GM12891 (cell line): Measurements from ENCODE around the gene CNTNAP4.

ENCODE experiments used
- DNase-seq: peaks from one replicate; pipeline ENCODE4 v3.0.0; 2011; ENCODE audit warnings: low spot score; ENCODE audit not compliant: insufficient read length
- FAIRE-seq: peaks from 2 replicates; lab custom pipeline; 2011; peaks lifted over from hg19 to GRCh38; lab: Jason Lieb, UNC
- PAX5 ChIP-seq: IDR thresholded peaks from 2 replicates; pipeline ENCODE4 v1.6.1; 2011; ENCODE audit warnings: low read length, moderate library complexity, mild to moderate bottlenecking; ENCODE audit not compliant: insufficient read depth, severe bottlenecking
- POLR2A ChIP-seq: IDR thresholded peaks from 2 replicates; pipeline ENCODE4 v1.6.1; 2011; ENCODE audit warnings: low read depth, low read length, control low read depth
- POLR2AphosphoS5 ChIP-seq: IDR thresholded peaks from 2 replicates; pipeline ENCODE4 v1.6.1; 2011; ENCODE audit warnings: low read depth, low read length, control low read depth
- POU2F2 ChIP-seq: IDR thresholded peaks from 2 replicates; pipeline ENCODE4 v1.6.1; 2011; ENCODE audit warnings: low read depth, mild to moderate bottlenecking, control low read depth, low read length, moderate library complexity
- SPI1 ChIP-seq: IDR thresholded peaks from 2 replicates; pipeline ENCODE4 v1.6.1; 2011; ENCODE audit warnings: low read depth, low read length, control low read depth
- TAF1 ChIP-seq: IDR thresholded peaks from 2 replicates; pipeline ENCODE4 v1.6.1; 2011; ENCODE audit warnings: low read depth, low read length, control low read depth

Gene CNTNAP4

GRCh38 chr16:76303637-76304314 is 26.6 kb downstream of the CNTNAP4 start:
- TF ChIP-seq POLR2A = no peak
- TF ChIP-seq PAX5 = no peak
- TF ChIP-seq POU2F2 = no peak
- no peak for TF ChIP-seq POLR2AphosphoS5
- TF ChIP-seq SPI1 = no peak
- TF ChIP-seq TAF1 = no peak
- FAIRE-seq (no peak), DNase-seq (no peak)

- no peak for FAIRE-seq
- no peak for DNase-seq
- TF ChIP-seq POU2F2 (no peak), PAX5 (no peak), POLR2A (no peak), TAF1 (no peak), SPI1 (no peak), POLR2AphosphoS5 (no peak)
These were observed 32.6 kb downstream of the CNTNAP4 start for GRCh38 chr16:76309639-76310335.

- FAIRE-seq = no peak
- DNase-seq = no peak
- TF ChIP-seq POLR2A = no peak
- TF ChIP-seq TAF1 = no peak
These were observed 34.1 kb downstream of the CNTNAP4 start for GRCh38 chr16:76311260-76311659.

- DNase-seq (no peak), FAIRE-seq (no peak)
- no peak for TF ChIP-seq SPI1
- no peak for TF ChIP-seq POU2F2
- TF ChIP-seq POLR2A = no peak
- TF ChIP-seq TAF1 = no peak
- no peak for TF ChIP-seq PAX5
- no peak for TF ChIP-seq POLR2AphosphoS5
These were observed 41.4 kb downstream of the CNTNAP4 start for GRCh38 chr16:76318565-76318964.

- DNase-seq (no peak), FAIRE-seq (no peak)
- TF ChIP-seq PAX5 = no peak
- no peak for TF ChIP-seq TAF1
- no peak for TF ChIP-seq POLR2AphosphoS5
- TF ChIP-seq POU2F2 = no peak
- no peak for TF ChIP-seq POLR2A
- TF ChIP-seq SPI1 = no peak
These were observed 51.9 kb downstream of the CNTNAP4 start for GRCh38 chr16:76329106-76329505.

- no peak for DNase-seq
- TF ChIP-seq TAF1 (no peak), POU2F2 (no peak), SPI1 (no peak), POLR2AphosphoS5 (no peak), POLR2A (no peak), PAX5 (no peak)
- FAIRE-seq = no peak
These were observed 58.2 kb downstream of the CNTNAP4 start for GRCh38 chr16:76335180-76335974.

- FAIRE-seq (no peak), DNase-seq (no peak)
- TF ChIP-seq PAX5 = no peak
- TF ChIP-seq TAF1 = no peak
- TF ChIP-seq SPI1 = no peak
- TF ChIP-seq POLR2A = no peak
- TF ChIP-seq POLR2AphosphoS5 = no peak
- TF ChIP-seq POU2F2 = no peak
These were observed 58.9 kb downstream of the CNTNAP4 start for GRCh38 chr16:76336112-76336511.

- FAIRE-seq (no peak), DNase-seq (no peak)
- TF ChIP-seq PAX5 (no peak), POLR2AphosphoS5 (no peak), POU2F2 (no peak), SPI1 (no peak), POLR2A (no peak), TAF1 (no peak)
These were observed 61.3 kb downstream of the CNTNAP4 start for GRCh38 chr16:76338472-76338871.

- FAIRE-seq = no peak
These were observed 66.6 kb downstream of the CNTNAP4 start for GRCh38 chr16:76343769-76344168.

More at GRCh38 chr16:76343769-76344168, 66.6 kb downstream of the CNTNAP4 start:
- DNase-seq = no peak
- no peak for TF ChIP-seq SPI1
- no peak for TF ChIP-seq POLR2A
- no peak for TF ChIP-seq TAF1
- no peak for TF ChIP-seq PAX5
- no peak for TF ChIP-seq POLR2AphosphoS5
- no peak for TF ChIP-seq POU2F2
